ENCODE measurements around the gene TMC1. TPM values are rescaled to one million over a fixed set of nuclear protein-coding genes. Genes with fewer than 3 reads are reported as not detected.
A peak's percentile ranks its signal among the peaks of the same experiment; 100 is the strongest.

Gene TMC1
- total RNA-seq, 1 donor from 2014 or later: not detected

DNA sequence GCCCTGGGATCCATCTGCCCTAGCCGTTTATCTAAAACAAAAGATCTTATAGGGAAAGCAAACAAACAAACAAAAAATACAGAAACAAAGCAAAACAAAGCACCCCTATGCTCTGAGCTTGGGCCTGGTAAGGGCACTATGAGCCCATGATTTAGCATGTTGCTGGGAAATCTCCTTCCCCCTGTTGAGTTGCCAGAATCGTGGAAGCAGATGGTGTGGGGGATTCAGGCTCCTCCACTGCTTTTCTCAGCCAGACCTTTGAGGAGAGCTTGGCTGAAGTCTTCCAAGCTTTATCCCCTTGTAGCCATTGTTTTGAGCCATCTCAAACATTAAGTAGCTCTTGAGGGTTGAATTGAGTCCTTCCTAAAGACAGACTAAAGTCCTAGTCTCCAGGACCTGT, 29.9 kb downstream of the TMC1 start:
- Mint-ChIP-seq H3K4me1 (peaks cover 10% of the 10 kb centered on the region), H3K9me3 (no peaks in the 10 kb centered on the region), H3K36me3 (no peaks in the 10 kb centered on the region), H3K4me3 (no peak overlapping the region), H3K27ac (no peak overlapping the region), H3K27me3 (ENCODE audit: insufficient read depth, low read depth) (peaks cover 2% of the 10 kb centered on the region)
- Histone ChIP-seq H3K27ac (no peak overlapping the region), H3K9me3 (ENCODE audit: low read depth) (no peaks in the 10 kb centered on the region), H3F3A (ENCODE audit: low read depth) (no peaks in the 10 kb centered on the region), H3K79me2 (ENCODE audit: low read depth) (no peaks in the 10 kb centered on the region), H3K9ac (no peak overlapping the region), H3K4me1 (peaks cover 2% of the 10 kb centered on the region), H3K36me3 (no peaks in the 10 kb centered on the region), H4K20me1 (ENCODE audit: low read depth) (no peaks in the 10 kb centered on the region), H3K4me3 (no peak overlapping the region), H3K4me2 (no peak overlapping the region), H3K27me3 (no peaks in the 10 kb centered on the region), H2AFZ (replicated peaks) (peak overlapping the region; percentile 9)
- TF ChIP-seq, protein P1, sequence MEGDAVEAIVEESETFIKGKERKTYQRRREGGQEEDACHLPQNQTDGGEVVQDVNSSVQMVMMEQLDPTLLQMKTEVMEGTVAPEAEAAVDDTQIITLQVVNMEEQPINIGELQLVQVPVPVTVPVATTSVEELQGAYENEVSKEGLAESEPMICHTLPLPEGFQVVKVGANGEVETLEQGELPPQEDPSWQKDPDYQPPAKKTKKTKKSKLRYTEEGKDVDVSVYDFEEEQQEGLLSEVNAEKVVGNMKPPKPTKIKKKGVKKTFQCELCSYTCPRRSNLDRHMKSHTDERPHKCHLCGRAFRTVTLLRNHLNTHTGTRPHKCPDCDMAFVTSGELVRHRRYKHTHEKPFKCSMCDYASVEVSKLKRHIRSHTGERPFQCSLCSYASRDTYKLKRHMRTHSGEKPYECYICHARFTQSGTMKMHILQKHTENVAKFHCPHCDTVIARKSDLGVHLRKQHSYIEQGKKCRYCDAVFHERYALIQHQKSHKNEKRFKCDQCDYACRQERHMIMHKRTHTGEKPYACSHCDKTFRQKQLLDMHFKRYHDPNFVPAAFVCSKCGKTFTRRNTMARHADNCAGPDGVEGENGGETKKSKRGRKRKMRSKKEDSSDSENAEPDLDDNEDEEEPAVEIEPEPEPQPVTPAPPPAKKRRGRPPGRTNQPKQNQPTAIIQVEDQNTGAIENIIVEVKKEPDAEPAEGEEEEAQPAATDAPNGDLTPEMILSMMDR (IDR thresholded peaks at IDR 0.05): no peak
- TF ChIP-seq EZH2phosphoT487 (IDR thresholded peaks at IDR 0.05) (no peak), EZH2 (IDR thresholded peaks at IDR 0.05) (no peak)
- no peak for DNase-seq (ENCODE audit: low spot score)

- H3K4me3 ChIP-seq: no peak overlapping the region
- no peaks in the 10 kb centered on the region for H3K27me3 ChIP-seq
- Mint-ChIP-seq H3K4me3 (no peak overlapping the region), H3K27me3 (ENCODE audit: insufficient read depth, low read depth) (peaks cover 2% of the 10 kb centered on the region), H3K4me1 (peaks cover 13% of the 10 kb centered on the region), H3K9me3 (no peaks in the 10 kb centered on the region), H3K27ac (peak overlapping the region; percentile 46), H3K36me3 (no peaks in the 10 kb centered on the region)
- no peak overlapping the region for H3K27ac ChIP-seq
- no peaks in the 10 kb centered on the region for H4K20me1 ChIP-seq (ENCODE audit: low read depth)
- H3F3A ChIP-seq (ENCODE audit: low read depth): no peaks in the 10 kb centered on the region
- H3K9ac ChIP-seq: no peak overlapping the region
- no peak overlapping the region for H2AFZ ChIP-seq (replicated peaks)
- H3K9me3 ChIP-seq (ENCODE audit: low read depth): no peaks in the 10 kb centered on the region
- TF ChIP-seq EZH2 (IDR thresholded peaks at IDR 0.05) (no peak), EZH2phosphoT487 (IDR thresholded peaks at IDR 0.05) (no peak)
- TF ChIP-seq, protein P1 (IDR thresholded peaks at IDR 0.05): no peak
- H3K36me3 ChIP-seq: no peaks in the 10 kb centered on the region
- H3K4me2 ChIP-seq: no peak overlapping the region
- no peak for DNase-seq (ENCODE audit: low spot score)
- H3K79me2 ChIP-seq (ENCODE audit: low read depth): no peaks in the 10 kb centered on the region
- peaks cover 2% of the 10 kb centered on the region for H3K4me1 ChIP-seq
Observed at GRCh38 chr9:72552356-72552755, 30.9 kb downstream of the TMC1 start.

- Mint-ChIP-seq H3K27ac (no peak overlapping the region), H3K27me3 (ENCODE audit: insufficient read depth, low read depth) (peaks cover 2% of the 10 kb centered on the region), H3K9me3 (no peaks in the 10 kb centered on the region), H3K4me1 (peaks cover 24% of the 10 kb centered on the region), H3K4me3 (no peak overlapping the region), H3K36me3 (no peaks in the 10 kb centered on the region)
- no peaks in the 10 kb centered on the region for H3K9me3 ChIP-seq (ENCODE audit: low read depth)
- no peaks in the 10 kb centered on the region for H3K79me2 ChIP-seq (ENCODE audit: low read depth)
- H3K9ac ChIP-seq: no peak overlapping the region
- H3K4me1 ChIP-seq: peaks cover 8% of the 10 kb centered on the region
- no peaks in the 10 kb centered on the region for H3K36me3 ChIP-seq
- no peak overlapping the region for H3K27ac ChIP-seq
- H3F3A ChIP-seq (ENCODE audit: low read depth): no peaks in the 10 kb centered on the region
- no peak overlapping the region for H2AFZ ChIP-seq (replicated peaks)
- TF ChIP-seq, protein P1 (IDR thresholded peaks at IDR 0.05): no peak
- no peak for TF ChIP-seq EZH2phosphoT487 (IDR thresholded peaks at IDR 0.05)
- no peak for TF ChIP-seq EZH2 (IDR thresholded peaks at IDR 0.05)
- DNase-seq (ENCODE audit: low spot score): no peak
- no peak overlapping the region for H3K4me2 ChIP-seq
- no peaks in the 10 kb centered on the region for H3K27me3 ChIP-seq
- H4K20me1 ChIP-seq (ENCODE audit: low read depth): no peaks in the 10 kb centered on the region
- H3K4me3 ChIP-seq: no peak overlapping the region
Observed at GRCh38 chr9:72554221-72554641, 32.8 kb downstream of the TMC1 start.

All from neural progenitor cell (in vitro differentiated cells).